ENCODE results near the gene CCDC186.

CCDC186 gene

GRCh38 chr10:114189700-114190099 lies 15.7 kb upstream of the CCDC186 start:
- no peaks in the 10 kb centered on the region for H3K9me3 ChIP-seq
- H3K4me3 ChIP-seq (ENCODE audit: low read depth, low read length) = no peak overlapping the region
- no peak for DNase-seq
- peaks cover 4% of the 10 kb centered on the region; the same call in 1 of the 2 replicates for H3K36me3 ChIP-seq
- no peak for TF ChIP-seq CTCF (IDR thresholded peaks at IDR 0.05; ENCODE audit: low read depth, low read length)
- 0 out of 2 replicates have a peak, but pooled peaks cover 3% of the 10 kb centered on the region for H3K27me3 ChIP-seq
- no peaks in the 10 kb centered on the region for H3K4me1 ChIP-seq

GRCh38 chr10:114188900-114189299 lies 14.9 kb upstream of the CCDC186 start:
- Histone ChIP-seq H3K9me3 (no peaks in the 10 kb centered on the region), H3K36me3 (peaks cover 4% of the 10 kb centered on the region; the same call in 1 of the 2 replicates), H3K4me3 (ENCODE audit: low read depth, low read length) (no peak overlapping the region), H3K27me3 (0 out of 2 replicates have a peak, but pooled peaks cover 3% of the 10 kb centered on the region), H3K4me1 (no peaks in the 10 kb centered on the region)
- DNase-seq = no peak
- TF ChIP-seq CTCF (IDR thresholded peaks at IDR 0.05; ENCODE audit: low read depth, low read length) = no peak

GRCh38 chr10:114188001-114188400 lies 14.0 kb upstream of the CCDC186 start:
- no peak for DNase-seq

GRCh38 chr10:114184276-114184675 lies 10.3 kb upstream of the CCDC186 start:
- TF ChIP-seq CTCF (IDR thresholded peaks at IDR 0.05; ENCODE audit: low read depth, low read length) = no peak
- no peak for DNase-seq
- no peaks in the 10 kb centered on the region for H3K27me3 ChIP-seq
- no peaks in the 10 kb centered on the region for H3K4me1 ChIP-seq
- H3K4me3 ChIP-seq (ENCODE audit: low read depth, low read length) = no peak overlapping the region
- no peaks in the 10 kb centered on the region for H3K36me3 ChIP-seq
- no peaks in the 10 kb centered on the region for H3K9me3 ChIP-seq

More at GRCh38 chr10:114188001-114188400, 14.0 kb upstream of the CCDC186 start:
- Histone ChIP-seq H3K4me1 (no peaks in the 10 kb centered on the region), H3K9me3 (no peaks in the 10 kb centered on the region), H3K4me3 (ENCODE audit: low read depth, low read length) (no peak overlapping the region), H3K36me3 (peaks cover 4% of the 10 kb centered on the region; the same call in 1 of the 2 replicates), H3K27me3 (no peaks in the 10 kb centered on the region)
- no peak for TF ChIP-seq CTCF (IDR thresholded peaks at IDR 0.05; ENCODE audit: low read depth, low read length)

- Histone ChIP-seq H3K36me3 (no peaks in the 10 kb centered on the region), H3K9me3 (no peaks in the 10 kb centered on the region), H3K27me3 (no peaks in the 10 kb centered on the region), H3K4me3 (ENCODE audit: low read depth, low read length) (no peak overlapping the region), H3K4me1 (no peaks in the 10 kb centered on the region)
- no peak for DNase-seq
- no peak for TF ChIP-seq CTCF (IDR thresholded peaks at IDR 0.05; ENCODE audit: low read depth, low read length)
These were observed 9.6 kb upstream of the CCDC186 start for GRCh38 chr10:114183563-114183962.

GRCh38 chr10:114181971-114182370 lies 8.0 kb upstream of the CCDC186 start:
- 0 out of 2 replicates have a peak overlapping the region, but pooled peaks have one; percentile 6 for H3K4me3 ChIP-seq (ENCODE audit: low read depth, low read length)
- DNase-seq = no peak
- H3K36me3 ChIP-seq = no peaks in the 10 kb centered on the region

More at GRCh38 chr10:114181971-114182370, 8.0 kb upstream of the CCDC186 start:
- TF ChIP-seq CTCF (IDR thresholded peaks at IDR 0.05; ENCODE audit: low read depth, low read length) = no peak
- no peaks in the 10 kb centered on the region for H3K9me3 ChIP-seq
- H3K27me3 ChIP-seq = no peaks in the 10 kb centered on the region
- H3K4me1 ChIP-seq = no peaks in the 10 kb centered on the region

Measured in BE2C (cell line).